Activated gamma-delta T cell treated with Interleukin-2 at 50 U/mL for 16 hours (primary cell): ENCODE data around the gene MRPS5.
"Not testable (repeated sequence)": the region's sequence is repeated elsewhere in the genome, so short reads cannot be mapped to it uniquely, and the experiment has no call there.

Experiments
- DNase-seq: peaks from one replicate; pipeline ENCODE4 v3.0.0-alpha.2; 2020

MRPS5 gene

DNA sequence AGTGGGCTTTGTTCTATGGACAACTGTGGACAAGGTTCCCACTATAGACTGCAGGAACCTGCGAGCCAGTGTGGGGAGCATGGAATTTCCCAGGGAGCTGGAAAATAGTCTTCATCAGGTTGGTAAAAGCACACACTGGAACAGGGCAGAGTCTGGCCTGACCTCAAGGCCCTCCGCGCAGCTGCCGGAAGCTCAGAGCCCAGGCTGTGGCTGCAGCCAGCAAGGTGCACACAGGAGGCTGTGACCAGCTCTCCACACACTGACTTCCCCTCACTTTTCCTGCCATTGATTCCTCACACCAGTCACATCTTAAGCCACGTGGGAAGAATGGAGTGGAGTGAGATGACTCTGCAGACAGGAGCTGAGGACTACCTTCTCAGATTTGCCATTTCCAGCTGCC is 77.0 kb downstream of the MRPS5 start:
- DNase-seq: no peak

DNA sequence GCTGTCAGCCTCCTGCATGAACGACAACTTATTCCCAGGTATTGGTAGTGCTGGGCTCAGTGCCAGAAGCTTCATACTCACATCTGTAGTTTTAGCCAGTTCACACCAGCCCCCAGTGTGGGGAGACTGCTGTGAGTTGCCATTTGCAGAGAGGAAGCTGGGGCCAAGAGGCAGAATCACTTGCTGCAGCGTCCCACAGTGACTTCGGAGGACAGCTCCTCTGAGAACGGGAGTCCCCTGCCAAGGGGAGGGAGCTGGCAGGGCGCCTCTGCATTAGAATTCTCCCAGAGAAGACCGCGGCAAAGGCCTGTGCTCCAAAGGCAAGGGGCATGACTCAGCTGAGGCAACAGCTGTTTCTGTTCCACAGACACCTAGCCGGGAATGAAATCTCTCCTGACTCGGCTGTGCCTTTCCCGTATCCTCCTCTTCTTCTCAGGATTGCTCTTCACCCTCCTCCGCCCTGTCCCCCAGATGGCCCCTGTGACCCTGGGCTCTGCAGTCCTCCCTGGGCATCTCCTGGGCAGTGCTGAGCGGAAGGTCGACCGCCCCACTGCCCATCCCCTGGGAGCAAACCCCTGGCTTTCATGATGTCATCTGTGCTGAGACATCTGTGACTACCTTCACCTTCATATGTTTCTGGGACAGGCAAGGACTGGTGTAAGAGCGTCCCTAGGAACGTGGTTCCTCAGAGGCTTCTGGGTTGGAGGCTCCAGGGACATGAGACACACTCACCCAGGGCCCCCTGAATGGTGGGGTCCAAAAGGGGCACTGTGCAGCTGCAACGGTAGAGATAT is 78.1 kb downstream of the MRPS5 start:
- no peak for DNase-seq

DNA sequence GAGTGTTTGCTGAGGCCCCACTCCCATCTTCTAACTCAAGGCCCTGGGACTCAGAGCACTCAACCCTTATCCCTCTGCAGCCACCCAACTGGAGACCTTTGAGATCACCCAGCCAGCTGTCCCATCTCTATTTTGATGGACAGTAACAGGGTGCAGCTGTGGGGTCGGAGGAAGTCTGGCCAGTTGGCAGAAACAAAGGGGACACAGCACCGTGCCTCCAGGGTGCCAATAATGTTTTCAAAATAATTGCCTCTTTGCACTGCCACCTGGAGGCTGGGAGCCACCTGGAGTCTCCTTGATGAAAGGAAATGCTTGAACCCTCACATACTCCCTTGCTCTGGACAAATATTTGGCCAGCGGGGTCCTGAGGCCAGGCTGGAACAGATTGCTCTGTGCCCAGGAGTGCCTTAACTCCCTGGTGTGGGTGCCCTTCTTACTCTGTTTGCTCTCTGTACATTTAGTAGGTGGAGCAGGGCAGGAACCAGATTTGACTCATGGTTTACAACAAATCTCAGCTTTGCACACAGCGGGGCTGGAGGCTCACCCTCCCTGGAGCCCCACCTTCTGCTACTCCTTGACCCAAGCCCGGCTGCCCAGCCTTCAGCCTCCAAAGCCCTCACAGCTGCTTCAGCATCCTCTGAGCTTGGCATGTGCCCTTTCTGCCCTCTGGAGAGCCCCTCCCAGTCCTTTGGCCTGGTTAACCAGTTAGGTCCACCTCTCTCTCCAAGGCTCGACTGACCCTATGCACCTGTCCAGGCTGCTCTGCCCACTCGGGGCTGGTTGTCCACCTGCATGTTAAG is 78.9 kb downstream of the MRPS5 start:
- DNase-seq: no peak

DNA sequence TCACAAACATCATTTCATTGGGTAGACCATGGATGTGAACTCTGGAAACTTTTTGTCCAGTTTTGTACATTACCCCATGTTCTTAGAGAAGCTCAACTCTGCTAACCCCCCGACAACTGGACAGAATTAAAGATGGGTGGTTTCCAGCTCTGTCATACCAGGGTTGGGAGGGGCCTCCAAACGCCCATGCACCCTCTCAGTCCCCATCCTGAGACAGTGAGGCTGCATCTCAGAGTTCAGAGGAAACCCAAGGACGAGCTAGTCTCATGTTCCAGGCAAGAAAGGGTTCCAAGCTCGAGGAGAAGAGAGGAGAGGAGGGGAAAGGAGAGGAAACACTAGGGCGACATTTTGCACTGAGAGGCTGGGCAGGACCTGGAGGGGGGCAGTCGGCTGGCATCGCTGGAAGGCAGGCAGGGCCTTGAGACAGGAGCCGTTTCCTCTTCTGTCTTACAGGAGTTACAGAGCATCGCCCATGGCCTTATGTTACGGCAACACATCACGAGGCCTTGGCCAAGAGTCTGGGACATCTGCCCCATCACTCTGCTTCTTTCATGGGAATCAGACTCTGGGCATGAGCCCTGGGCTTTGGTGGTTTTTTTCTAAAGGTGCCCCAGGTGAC is 79.7 kb downstream of the MRPS5 start:
- DNase-seq: no peak

DNA sequence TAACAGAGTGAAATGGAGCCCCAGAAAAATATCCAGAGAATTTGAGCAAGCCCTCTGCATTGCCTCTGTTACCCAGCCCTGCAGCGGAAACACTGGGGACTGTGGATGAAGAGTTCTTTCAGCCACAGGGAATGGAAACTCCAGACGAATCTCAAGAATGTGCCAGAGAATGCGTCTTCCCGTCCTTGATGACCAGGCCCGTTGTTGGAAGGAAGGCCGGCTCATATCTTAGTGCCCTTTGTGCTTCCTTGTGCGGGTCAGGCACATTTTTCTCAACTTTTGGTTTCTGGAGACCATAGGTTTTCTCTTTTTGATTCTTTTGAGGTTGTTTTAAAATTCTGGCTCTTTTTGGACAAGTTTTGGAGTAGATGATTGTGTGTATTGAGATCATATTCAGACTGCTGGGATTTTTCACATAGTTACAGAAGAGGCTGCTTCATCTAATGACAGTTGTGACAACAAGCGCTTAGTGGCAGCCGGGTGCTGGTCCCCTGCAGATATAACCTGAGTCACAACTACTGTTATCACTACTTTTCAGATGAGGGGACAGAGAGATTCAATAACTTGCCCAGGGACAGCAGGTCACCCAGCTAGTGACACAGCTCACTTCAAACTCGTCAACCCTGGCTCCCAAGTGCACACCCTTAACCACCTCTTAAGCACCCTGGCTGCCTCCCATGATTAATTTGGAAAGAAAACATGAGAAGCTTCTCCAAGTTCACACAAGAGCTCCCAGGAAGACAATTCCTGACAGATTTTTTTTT is 80.4 kb downstream of the MRPS5 start:
- DNase-seq: no peak

DNA sequence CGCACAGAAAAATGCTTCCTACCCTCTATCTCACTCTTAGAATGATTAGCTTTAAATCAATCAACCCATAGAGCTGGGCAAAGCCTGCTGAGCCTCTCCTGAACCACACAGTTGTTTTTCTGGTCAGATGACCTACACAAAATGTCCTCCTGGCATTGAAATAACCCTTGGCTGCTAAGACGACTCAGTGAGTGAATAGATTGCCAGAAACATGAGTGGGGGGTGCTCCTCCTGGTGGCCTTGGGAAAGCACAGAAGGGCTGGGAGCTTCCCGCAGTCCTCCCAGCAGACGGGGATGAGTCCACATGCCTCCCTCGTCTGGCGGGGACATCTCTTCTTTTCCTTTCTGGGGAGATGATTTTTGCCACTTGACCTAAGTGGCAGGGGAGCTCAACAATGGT is 81.2 kb downstream of the MRPS5 start:
- DNase-seq: no peak

DNA sequence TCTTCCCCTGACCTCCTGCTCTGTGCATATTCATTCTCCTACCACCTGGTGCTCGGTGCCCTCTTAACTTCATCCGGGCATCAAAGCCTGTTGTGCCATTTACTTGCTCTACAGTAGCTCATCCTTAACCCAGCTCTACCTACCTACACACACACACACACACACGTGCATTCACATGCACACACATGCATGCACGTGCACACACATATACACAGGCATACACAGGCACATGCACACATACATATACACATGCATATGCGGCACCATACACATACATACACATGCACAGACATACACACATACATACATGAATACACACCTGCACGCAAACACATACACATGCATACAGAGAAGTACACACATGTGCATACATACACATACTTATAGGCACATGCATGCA is 81.6 kb downstream of the MRPS5 start:
- no peak for DNase-seq

DNA sequence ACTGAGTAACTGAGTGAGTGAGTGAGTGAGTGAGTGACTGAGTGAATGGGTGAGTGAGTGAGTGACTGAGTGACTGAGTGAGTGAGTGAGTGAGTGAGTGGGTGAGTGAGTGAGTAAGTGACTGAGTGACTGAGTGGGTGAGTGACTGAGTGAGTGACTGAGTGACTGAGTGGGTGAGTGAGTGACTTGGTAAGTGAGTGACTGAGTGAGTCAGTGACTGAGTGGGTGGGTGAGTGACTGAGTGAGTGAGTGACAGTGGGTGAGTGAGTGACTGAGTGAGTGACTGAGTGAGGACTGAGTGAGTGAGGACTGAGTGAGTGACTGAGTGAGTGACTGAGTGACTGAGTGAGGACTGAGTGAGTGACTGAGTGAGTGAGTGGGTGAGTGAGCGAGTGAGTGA is 82.2 kb downstream of the MRPS5 start:
- DNase-seq: no peak

DNA sequence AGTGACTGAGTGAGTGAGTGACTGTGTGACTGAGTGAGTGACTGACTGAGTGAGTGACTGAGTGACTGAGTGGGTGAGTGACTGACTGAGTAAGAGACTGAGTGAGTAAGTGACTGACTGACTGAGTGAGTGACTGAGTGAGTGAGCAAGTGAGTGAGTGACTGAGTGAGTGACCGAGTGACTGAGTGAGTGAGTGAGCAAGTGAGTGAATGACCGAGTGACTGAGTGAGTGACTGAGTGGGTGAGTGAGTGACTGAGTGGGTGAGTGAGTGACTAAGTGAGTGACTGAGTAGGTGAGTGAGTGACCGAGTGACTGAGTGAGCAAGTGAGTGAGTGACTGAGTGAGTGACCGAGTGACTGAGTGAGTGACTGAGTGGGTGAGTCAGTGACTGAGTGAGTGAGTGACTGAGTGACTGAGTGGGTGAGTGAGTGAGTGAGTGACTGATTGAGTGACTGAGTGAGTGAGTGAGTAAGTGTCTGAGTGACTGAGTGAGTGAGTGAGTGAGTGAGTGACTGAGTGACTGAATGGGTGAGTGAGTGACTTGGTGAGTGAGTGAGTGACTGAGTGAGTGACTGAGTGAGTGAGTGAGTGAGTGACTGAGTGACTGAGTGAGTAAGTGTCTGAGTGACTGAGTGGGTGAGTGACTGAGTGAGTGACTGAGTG is 82.8 kb downstream of the MRPS5 start:
- no peak for DNase-seq

DNA sequence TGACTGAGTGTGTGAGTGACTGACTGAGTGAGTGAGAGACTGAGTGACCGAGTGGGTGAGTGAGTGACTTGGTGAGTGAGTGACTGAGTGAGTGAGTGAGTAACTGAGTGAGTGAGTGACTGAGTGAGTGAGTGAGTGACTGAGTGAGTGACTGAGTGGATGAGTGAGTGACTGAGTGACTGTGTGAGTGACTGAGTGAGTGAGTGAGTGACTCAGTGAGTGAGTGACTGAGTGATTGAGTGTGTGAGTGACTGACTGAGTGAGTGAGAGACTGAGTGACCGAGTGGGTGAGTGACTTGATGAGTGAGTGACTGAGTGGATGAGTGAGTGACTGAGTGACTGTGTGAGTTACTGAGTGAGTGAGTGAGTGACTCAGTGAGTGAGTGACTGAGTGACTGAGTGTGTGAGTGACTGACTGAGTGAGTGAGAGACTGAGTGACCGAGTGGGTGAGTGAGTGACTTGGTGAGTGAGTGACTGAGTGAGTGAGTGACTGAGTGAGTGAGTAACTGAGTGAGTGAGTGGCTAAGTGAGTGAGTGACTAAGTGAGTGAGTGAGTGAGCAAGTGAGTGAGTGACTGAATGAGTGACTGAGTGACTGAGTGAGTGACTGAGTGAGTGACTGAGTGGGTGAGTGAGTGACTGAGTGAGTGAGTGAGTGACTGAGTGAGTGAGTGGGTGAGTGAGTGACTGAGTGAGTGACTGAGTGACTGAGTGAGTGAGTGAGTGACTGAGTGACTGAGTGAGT is 83.6 kb downstream of the MRPS5 start:
- not testable (repeated sequence) for DNase-seq

DNA sequence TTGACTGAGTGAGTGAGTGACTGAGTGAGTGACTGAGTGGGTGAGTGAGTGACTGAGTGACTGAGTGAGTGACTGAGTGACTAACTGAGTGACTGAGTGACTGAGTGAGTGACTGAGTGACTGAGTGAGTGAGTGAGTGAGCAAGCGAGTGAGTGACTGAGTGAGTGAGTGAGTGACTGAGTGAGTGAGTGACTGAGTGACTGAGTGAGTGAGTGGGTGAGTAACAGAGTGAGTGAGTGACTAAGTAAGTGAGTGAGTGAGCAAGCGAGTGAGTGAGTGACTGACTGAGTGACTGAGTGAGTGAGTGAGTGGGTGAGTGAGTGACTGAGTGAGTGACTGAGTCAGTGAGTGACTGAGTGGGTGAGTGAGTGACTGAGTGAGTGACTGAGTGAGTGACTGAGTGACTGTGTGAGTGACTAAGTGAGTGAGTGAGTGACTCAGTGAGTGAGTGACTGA is 84.2 kb downstream of the MRPS5 start:
- no peak for DNase-seq

DNA sequence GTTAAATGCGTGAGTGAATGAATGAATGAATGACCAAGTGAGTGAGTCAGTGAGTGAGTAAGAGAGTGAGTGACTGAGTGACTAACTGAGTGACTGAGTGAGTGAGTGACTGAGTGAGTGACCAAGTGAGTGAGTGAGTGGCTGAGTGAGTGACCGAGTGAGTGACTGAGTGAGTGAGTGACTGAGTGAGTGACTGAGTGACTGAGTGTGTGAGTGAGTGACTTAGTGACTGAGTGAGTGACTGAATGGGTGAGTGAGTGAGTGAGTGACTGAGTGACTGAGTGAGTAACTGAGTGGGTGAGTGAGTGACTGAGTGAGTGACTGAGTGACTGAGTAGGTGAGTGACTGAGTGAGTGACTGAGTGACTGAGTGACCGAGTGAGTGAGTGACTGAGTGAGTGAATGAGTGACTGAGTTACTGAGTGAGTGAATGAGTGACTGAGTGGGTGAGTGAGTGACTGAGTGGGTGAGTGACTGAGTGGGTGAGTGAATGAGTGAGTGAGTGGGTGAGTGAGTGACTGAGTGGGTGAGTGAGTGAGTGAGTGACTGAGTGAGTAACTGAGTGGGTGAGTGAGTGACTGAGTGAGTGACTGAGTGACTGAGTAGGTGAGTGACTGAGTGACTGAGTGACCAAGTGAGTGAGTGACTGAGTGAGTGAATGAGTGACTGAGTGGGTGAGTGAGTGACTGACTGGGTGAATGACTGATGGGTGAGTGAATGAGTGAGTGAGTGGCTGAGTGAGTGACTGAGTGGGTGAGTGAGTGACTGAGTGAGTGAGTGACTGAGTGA is 84.8 kb downstream of the MRPS5 start:
- DNase-seq: no peak
